Measurements from ENCODE around the gene ENO2.

DNA sequence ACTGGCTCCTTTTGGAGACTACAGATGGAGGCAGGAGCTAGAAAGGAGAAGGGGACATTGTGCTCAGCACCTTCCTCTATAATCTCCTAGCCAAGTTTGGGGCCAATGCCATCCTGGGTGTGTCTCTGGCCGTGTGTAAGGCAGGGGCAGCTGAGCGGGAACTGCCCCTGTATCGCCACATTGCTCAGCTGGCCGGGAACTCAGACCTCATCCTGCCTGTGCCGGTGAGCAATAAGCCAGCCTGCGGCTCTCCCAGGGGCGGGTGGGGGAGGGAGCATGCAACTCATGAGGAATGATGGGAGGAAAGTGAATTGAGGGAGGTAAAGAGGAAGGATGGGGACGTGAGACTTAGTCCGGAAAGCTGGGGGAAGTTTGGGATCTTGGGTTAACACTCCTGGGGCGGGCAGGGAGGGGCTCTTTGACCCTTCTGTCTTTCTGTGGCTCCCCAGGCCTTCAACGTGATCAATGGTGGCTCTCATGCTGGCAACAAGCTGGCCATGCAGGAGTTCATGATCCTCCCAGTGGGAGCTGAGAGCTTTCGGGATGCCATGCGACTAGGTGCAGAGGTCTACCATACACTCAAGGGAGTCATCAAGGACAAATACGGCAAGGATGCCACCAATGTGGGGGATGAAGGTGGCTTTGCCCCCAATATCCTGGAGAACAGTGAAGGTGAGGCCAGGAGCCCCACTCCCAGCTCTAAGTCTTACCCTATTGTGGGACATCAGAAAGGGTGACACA lies 3.3 kb downstream of the ENO2 start:
- TF ChIP-seq, protein P1, sequence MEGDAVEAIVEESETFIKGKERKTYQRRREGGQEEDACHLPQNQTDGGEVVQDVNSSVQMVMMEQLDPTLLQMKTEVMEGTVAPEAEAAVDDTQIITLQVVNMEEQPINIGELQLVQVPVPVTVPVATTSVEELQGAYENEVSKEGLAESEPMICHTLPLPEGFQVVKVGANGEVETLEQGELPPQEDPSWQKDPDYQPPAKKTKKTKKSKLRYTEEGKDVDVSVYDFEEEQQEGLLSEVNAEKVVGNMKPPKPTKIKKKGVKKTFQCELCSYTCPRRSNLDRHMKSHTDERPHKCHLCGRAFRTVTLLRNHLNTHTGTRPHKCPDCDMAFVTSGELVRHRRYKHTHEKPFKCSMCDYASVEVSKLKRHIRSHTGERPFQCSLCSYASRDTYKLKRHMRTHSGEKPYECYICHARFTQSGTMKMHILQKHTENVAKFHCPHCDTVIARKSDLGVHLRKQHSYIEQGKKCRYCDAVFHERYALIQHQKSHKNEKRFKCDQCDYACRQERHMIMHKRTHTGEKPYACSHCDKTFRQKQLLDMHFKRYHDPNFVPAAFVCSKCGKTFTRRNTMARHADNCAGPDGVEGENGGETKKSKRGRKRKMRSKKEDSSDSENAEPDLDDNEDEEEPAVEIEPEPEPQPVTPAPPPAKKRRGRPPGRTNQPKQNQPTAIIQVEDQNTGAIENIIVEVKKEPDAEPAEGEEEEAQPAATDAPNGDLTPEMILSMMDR (IDR thresholded peaks at IDR 0.05): no peak
- no peak for TF ChIP-seq POLR2A (IDR thresholded peaks at IDR 0.05)
